ENCODE results near the gene ANKS3. TPM values are rescaled to one million over a fixed set of nuclear protein-coding genes. Genes with fewer than 3 reads are reported as not detected.

The ANKS3 gene
- total RNA-seq, 2 donors from 2014 or later = 29.8 to 41.8 TPM

DNA sequence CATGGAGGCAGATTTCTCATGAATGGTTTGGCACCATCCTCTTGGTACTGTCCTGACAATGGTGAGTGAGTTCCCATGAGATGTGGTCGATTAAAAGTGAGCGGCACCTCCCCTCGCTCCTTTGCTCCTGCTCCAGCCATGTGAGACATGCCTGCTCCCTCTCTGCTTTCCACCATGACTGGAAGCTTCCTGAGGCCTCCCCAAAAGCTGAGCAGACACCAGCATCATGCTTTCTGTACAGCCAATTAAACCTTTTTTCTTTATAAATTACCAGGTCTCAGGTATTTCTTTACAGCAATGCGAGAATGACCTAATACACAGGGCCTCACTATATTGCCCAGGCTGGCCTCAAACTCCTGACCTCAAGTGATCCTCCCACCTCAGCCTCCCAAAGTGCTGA is 20.8 kb upstream of the ANKS3 start:
- ATAC-seq (ENCODE audit: insufficient number of reproducible peaks, low FRiP score, low read depth) = no peak
- no peaks in the 10 kb centered on the region for H3K9me3 ChIP-seq
- no peaks in the 10 kb centered on the region for H3K27me3 ChIP-seq (replicated peaks; ENCODE audit: insufficient read depth)
- no peaks in the 10 kb centered on the region for H3K4me1 ChIP-seq (ENCODE audit: control insufficient read depth in 1 of 2, low read depth in 2 of 2)
- no peak for DNase-seq (ENCODE audit: low spot score)
- H3K27ac ChIP-seq = no peak overlapping the region
- peaks cover 52% of the 10 kb centered on the region for H3K36me3 ChIP-seq
- H3K4me3 ChIP-seq = no peak overlapping the region
- TF ChIP-seq, protein P1, sequence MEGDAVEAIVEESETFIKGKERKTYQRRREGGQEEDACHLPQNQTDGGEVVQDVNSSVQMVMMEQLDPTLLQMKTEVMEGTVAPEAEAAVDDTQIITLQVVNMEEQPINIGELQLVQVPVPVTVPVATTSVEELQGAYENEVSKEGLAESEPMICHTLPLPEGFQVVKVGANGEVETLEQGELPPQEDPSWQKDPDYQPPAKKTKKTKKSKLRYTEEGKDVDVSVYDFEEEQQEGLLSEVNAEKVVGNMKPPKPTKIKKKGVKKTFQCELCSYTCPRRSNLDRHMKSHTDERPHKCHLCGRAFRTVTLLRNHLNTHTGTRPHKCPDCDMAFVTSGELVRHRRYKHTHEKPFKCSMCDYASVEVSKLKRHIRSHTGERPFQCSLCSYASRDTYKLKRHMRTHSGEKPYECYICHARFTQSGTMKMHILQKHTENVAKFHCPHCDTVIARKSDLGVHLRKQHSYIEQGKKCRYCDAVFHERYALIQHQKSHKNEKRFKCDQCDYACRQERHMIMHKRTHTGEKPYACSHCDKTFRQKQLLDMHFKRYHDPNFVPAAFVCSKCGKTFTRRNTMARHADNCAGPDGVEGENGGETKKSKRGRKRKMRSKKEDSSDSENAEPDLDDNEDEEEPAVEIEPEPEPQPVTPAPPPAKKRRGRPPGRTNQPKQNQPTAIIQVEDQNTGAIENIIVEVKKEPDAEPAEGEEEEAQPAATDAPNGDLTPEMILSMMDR (IDR thresholded peaks at IDR 0.05) = no peak

DNA sequence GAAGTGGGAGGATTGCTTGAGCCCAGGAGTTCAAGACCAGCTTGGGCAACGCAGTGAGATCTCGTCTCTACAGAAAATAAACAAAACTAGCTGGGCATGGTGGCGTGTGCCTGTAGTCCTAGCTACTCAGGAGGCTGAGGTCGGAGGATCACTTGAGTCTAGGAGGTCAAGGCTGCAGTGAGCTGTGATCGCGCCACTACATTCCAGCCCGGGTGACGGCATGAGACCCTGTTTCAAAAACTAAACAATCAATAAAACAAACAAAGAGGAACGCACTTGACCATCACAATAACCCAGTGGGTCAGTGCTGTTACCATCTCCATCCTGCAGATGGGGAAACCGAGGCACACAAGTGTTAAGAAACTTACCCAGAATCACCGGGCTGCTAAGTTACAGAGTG is 19.2 kb upstream of the ANKS3 start:
- H3K27ac ChIP-seq = no peak overlapping the region
- ATAC-seq (ENCODE audit: insufficient number of reproducible peaks, low FRiP score, low read depth) (peak; percentile 12), DNase-seq (ENCODE audit: low spot score) (no peak)
- peaks cover 47% of the 10 kb centered on the region for H3K36me3 ChIP-seq
- H3K9me3 ChIP-seq = no peaks in the 10 kb centered on the region
- TF ChIP-seq, protein P1 (IDR thresholded peaks at IDR 0.05) = no peak
- H3K4me1 ChIP-seq (ENCODE audit: control insufficient read depth in 1 of 2, low read depth in 2 of 2) = no peaks in the 10 kb centered on the region
- no peak overlapping the region for H3K4me3 ChIP-seq
- H3K27me3 ChIP-seq (replicated peaks; ENCODE audit: insufficient read depth) = no peaks in the 10 kb centered on the region

DNA sequence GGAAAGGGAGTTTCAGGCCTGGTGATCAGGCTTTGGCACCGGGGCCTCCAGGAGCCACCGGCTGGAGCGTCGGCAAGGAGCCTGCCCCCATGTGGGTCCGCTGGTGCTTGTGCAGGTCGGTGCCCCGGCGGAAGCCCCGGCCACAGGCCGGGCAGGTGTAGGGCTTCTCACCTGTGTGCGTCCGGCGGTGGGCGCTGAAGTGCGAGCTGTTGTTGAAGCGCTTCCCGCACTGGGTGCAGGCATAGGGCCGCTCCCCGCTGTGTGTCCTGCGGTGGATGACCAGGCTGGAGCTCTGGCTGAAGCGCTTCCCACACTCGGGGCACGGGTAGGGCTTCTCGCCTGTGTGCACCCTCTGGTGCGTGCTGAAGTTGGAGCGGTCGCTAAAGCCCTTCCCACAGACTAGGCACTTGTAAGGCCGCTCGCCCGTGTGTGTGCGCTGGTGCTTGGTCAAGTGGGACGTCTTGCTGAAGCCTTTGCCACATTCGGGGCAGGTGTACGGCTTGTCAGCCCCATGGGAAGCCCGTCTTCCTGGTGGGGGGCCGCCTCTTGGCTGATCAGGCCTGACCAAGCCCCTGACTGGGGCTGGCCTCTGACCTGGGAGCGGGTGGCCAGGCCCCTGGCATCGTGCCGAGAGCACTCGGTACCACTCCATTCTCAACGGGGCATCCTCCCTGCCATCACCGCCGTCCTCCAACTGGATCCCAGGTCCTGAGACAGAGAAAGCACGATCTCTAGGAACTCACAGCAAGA is 18.5 kb upstream of the ANKS3 start:
- H3K27ac ChIP-seq = no peak overlapping the region
- no peak for ATAC-seq (ENCODE audit: insufficient number of reproducible peaks, low FRiP score, low read depth)
- no peak overlapping the region for H3K4me3 ChIP-seq
- no peak for DNase-seq (ENCODE audit: low spot score)
- no peaks in the 10 kb centered on the region for H3K27me3 ChIP-seq (replicated peaks; ENCODE audit: insufficient read depth)
- H3K9me3 ChIP-seq = no peaks in the 10 kb centered on the region
- TF ChIP-seq, protein P1 (IDR thresholded peaks at IDR 0.05) = no peak
- H3K36me3 ChIP-seq = peaks cover 43% of the 10 kb centered on the region
- H3K4me1 ChIP-seq (ENCODE audit: control insufficient read depth in 1 of 2, low read depth in 2 of 2) = peaks cover 0 to 4% of the 10 kb centered on the region in 2 donors

DNA sequence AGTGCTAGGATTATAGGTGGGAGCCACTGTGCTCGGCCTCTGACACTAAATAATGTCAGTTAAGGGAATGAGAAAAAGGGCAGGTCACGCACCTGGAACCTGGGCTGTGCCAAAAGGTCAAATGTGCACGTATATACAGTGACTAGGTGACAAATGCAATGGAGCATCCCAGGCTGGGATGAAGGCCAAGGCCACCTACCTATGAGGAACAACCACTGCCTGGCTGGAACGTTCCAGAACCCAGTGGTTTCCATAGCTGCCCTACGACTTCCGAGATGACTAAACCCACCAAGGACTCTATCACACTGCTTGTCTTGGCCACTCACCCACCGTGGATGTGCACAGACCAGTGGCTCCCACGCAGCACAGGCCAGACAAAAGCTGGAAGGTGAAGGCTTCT is 16.8 kb upstream of the ANKS3 start:
- H3K4me1 ChIP-seq (ENCODE audit: control insufficient read depth in 1 of 2, low read depth in 2 of 2) = peaks cover 3 to 13% of the 10 kb centered on the region in 2 donors
- no peaks in the 10 kb centered on the region for H3K9me3 ChIP-seq
- no peaks in the 10 kb centered on the region for H3K27me3 ChIP-seq (replicated peaks; ENCODE audit: insufficient read depth)
- TF ChIP-seq, protein P1 (IDR thresholded peaks at IDR 0.05) = no peak
- ATAC-seq (ENCODE audit: insufficient number of reproducible peaks, low FRiP score, low read depth) = no peak
- DNase-seq (ENCODE audit: low spot score) = no peak
- no peak overlapping the region for H3K27ac ChIP-seq
- peaks cover 39% of the 10 kb centered on the region for H3K36me3 ChIP-seq
- H3K4me3 ChIP-seq = no peak overlapping the region

DNA sequence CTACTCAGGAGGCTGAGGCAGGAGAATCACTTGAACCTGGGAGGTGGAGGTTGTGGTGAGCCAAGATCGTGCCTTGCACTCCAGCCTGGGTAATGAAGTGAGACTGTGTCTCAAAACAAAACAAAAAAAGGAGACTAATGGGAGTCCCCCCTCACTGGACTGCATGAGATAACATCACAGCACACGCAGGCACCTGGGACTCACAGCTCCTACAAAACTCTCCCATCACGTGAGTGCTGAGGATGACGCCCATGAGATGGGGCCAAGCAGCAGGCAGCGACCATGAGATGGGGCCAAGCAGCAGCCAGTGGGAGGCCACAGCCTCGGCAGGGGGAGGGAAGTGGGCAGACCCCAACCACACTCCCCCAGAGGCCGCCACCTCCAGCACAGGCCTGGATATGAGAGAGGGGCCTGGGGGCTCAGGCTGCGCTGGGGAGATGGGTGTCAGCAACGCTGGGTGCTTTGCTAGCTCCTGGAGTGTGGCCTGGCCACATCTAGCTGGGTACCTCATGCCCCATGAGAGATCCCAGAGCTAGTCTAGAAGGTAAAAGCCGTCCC is 15.7 kb upstream of the ANKS3 start:
- peaks cover 35% of the 10 kb centered on the region for H3K36me3 ChIP-seq
- no peak for DNase-seq (ENCODE audit: low spot score)
- ATAC-seq (ENCODE audit: insufficient number of reproducible peaks, low FRiP score, low read depth) = no peak
- TF ChIP-seq, protein P1 (IDR thresholded peaks at IDR 0.05) = no peak
- H3K4me1 ChIP-seq (ENCODE audit: control insufficient read depth in 1 of 2, low read depth in 2 of 2) = peaks cover 3 to 13% of the 10 kb centered on the region in 2 donors
- H3K9me3 ChIP-seq = no peaks in the 10 kb centered on the region
- H3K27me3 ChIP-seq (replicated peaks; ENCODE audit: insufficient read depth) = no peaks in the 10 kb centered on the region
- no peak overlapping the region for H3K4me3 ChIP-seq
- H3K27ac ChIP-seq = no peak overlapping the region

Data from thoracic aorta (tissue), 2 donors.